ENCODE measurements around the gene SSH3. TPM values are rescaled to one million over a fixed set of nuclear protein-coding genes. Genes with fewer than 3 reads are reported as not detected.

Gene SSH3
- total RNA-seq, 2 experiments from 2014 or later, result 10.7 to 26.4 TPM

DNA sequence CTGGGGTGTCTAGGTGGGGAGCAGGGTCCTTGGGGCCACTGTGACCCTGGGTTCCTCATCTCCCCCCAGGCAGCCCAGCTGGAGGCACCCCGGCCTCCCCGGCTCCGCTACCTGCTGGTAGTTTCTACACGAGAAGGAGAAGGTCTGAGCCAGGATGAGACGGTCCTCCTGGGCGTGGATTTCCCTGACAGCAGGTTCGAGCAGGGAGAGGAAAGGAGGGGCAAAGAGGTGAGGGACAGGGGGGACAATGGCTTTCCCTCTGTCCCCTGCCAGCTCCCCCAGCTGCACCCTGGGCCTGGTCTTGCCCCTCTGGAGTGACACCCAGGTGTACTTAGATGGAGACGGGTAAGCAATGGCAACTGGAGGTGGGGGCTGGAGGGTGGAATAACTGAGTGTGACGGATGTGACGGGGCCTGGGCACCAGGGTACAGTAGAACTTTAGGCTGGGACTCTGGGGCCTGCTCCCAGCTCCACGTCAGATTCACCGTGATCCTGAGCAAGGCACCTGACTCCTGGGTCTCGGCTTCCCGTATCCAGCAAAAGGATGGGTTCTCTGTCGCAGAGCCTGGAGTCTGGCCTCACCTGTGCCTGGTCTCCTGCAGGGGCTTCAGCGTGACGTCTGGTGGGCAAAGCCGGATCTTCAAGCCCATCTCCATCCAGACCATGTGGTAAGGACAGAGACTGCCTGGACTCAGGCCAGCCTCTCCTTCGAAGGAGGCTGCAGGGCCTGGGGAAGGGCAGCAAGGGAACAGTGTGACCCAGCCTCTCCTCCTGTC is 3.6 kb downstream of the SSH3 start:
- no peak overlapping the region for H3K27ac Mint-ChIP-seq
- peak; percentile 33 for DNase-seq
- CTCF ChIA-PET, result interaction anchor here (1.0 to 1.3 kb wide), 2 partner anchors 10 kb away, joined by 5 read pairs; no protein-coding TSS in a partner anchor
- H3K4me3 Mint-ChIP-seq, result no peak overlapping the region
- H3K27me3 Mint-ChIP-seq, result no peaks in the 10 kb centered on the region
- ATAC-seq, result no peak
- no peaks in the 10 kb centered on the region for H3K36me3 Mint-ChIP-seq
- H3K9me3 Mint-ChIP-seq (ENCODE audit: low read depth), result no peaks in the 10 kb centered on the region
- H3K4me1 Mint-ChIP-seq, result peaks cover 14% of the 10 kb centered on the region

DNA sequence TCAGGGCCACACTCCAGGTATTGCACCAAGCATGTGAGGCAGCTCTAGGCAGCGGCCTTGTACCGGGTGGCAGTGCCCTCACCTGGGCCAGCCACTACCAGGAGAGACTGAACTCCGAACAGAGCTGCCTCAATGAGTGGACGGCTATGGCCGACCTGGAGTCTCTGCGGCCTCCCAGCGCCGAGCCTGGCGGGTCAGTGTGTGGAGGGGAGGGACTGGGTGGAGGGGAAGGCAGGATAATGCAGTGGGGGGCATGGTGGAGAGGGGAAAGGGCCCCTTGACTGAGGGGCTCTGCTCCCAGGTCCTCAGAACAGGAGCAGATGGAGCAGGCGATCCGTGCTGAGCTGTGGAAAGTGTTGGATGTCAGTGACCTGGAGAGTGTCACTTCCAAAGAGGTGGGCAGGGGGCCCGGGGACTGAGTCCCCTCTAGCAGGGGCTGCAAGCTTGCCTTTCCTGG is 4.2 kb downstream of the SSH3 start:
- no peaks in the 10 kb centered on the region for H3K36me3 Mint-ChIP-seq
- CTCF ChIA-PET, result interaction anchor here (1.0 to 1.3 kb wide), 2 partner anchors 10 to 45 kb away, joined by 3 to 5 read pairs; no protein-coding TSS in a partner anchor
- ATAC-seq, result no peak
- peak; percentile 39 for DNase-seq
- no peak overlapping the region for H3K4me3 Mint-ChIP-seq
- H3K27me3 Mint-ChIP-seq, result no peaks in the 10 kb centered on the region
- peaks cover 14% of the 10 kb centered on the region for H3K4me1 Mint-ChIP-seq
- no peak overlapping the region for H3K27ac Mint-ChIP-seq
- H3K9me3 Mint-ChIP-seq (ENCODE audit: low read depth), result no peaks in the 10 kb centered on the region

DNA sequence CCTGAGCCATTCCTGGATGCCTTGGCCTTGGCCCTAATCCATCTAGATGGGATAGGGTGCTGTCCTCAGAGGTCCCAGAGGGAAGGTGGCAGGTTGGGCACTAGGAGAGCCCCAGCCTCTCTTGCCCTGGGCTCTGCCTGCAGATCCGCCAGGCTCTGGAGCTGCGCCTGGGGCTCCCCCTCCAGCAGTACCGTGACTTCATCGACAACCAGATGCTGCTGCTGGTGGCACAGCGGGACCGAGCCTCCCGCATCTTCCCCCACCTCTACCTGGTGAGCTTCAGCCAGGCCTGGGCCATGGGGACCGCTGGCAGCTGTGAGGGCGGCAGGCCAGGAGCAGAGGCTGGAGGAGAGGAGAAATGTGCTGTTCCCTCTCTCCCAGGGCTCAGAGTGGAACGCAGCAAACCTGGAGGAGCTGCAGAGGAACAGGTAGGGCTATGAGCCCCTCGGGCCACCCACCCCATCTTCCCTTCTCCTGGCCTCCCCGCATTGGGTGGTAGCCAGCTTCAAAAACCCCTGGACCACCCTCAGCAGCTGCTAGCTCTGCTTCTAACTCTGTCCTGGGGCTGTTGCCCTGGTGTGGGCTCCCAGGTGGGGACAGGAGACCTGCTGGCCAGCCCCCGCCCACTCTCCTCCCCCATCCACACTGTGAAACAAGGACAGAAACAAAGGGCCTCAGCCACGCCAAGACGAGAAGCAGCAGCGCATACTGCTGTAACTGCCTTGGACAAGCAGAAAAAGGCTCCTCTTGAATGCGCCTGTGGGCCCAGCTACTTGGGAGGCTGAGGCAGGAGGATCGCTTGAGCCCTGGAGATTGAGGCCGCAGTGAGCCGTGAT is 4.9 kb downstream of the SSH3 start:
- Mint-ChIP-seq H3K9me3 (ENCODE audit: low read depth) (no peaks in the 10 kb centered on the region), H3K27ac (no peak overlapping the region), H3K4me1 (peaks cover 19% of the 10 kb centered on the region), H3K4me3 (no peak overlapping the region), H3K36me3 (no peaks in the 10 kb centered on the region), H3K27me3 (no peaks in the 10 kb centered on the region)
- no peak for ATAC-seq
- CTCF ChIA-PET, result interaction anchor here (1.0 to 1.3 kb wide), 3 partner anchors 9 to 46 kb away, joined by 3 to 5 read pairs (median 4); no protein-coding TSS in a partner anchor
- DNase-seq, result no peak

DNA sequence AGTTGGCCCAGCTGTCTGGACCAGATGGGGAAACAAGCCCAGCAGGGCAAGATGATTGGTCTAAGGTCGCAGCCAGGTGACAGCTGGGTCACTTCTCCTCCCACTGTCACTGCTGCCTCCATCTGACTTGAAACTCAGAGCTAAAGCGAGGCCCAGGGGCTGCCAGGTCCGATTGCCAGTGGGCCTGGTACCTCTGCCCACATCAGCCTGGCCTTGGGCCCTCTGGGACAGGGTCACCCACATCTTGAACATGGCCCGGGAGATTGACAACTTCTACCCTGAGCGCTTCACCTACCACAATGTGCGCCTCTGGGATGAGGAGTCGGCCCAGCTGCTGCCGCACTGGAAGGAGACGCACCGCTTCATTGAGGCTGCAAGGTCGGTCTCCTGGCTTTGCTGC is 5.8 kb downstream of the SSH3 start:
- Mint-ChIP-seq H3K9me3 (ENCODE audit: low read depth) (no peaks in the 10 kb centered on the region), H3K4me3 (no peak overlapping the region), H3K27ac (no peak overlapping the region), H3K4me1 (peaks cover 23% of the 10 kb centered on the region), H3K36me3 (no peaks in the 10 kb centered on the region), H3K27me3 (no peaks in the 10 kb centered on the region)
- ATAC-seq (no peak), DNase-seq (no peak)
- CTCF ChIA-PET, result interaction anchor here (1.2 kb wide), 1 partner anchor 8 kb away, joined by 4 read pairs; no protein-coding TSS in a partner anchor

DNA sequence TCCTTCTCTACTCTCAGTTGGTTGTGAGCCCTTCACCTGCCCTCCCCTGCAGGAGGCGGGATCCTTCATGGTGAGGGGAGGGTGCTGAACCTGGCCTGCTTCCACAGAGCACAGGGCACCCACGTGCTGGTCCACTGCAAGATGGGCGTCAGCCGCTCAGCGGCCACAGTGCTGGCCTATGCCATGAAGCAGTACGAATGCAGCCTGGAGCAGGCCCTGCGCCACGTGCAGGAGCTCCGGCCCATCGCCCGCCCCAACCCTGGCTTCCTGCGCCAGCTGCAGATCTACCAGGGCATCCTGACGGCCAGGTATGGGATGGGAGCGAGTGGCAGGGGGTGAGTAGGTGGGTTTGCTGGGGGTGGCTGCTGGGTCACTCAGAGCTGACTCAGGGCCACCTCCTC is 6.3 kb downstream of the SSH3 start:
- H3K4me3 Mint-ChIP-seq, result no peak overlapping the region
- DNase-seq (no peak), ATAC-seq (no peak)
- H3K9me3 Mint-ChIP-seq (ENCODE audit: low read depth), result no peaks in the 10 kb centered on the region
- H3K4me1 Mint-ChIP-seq, result peaks cover 21% of the 10 kb centered on the region
- no peaks in the 10 kb centered on the region for H3K36me3 Mint-ChIP-seq
- H3K27ac Mint-ChIP-seq, result no peak overlapping the region
- H3K27me3 Mint-ChIP-seq, result no peaks in the 10 kb centered on the region
- CTCF ChIA-PET, result interaction anchor here (1.2 kb wide), 1 partner anchor 7 kb away, joined by 4 read pairs; no protein-coding TSS in a partner anchor

DNA sequence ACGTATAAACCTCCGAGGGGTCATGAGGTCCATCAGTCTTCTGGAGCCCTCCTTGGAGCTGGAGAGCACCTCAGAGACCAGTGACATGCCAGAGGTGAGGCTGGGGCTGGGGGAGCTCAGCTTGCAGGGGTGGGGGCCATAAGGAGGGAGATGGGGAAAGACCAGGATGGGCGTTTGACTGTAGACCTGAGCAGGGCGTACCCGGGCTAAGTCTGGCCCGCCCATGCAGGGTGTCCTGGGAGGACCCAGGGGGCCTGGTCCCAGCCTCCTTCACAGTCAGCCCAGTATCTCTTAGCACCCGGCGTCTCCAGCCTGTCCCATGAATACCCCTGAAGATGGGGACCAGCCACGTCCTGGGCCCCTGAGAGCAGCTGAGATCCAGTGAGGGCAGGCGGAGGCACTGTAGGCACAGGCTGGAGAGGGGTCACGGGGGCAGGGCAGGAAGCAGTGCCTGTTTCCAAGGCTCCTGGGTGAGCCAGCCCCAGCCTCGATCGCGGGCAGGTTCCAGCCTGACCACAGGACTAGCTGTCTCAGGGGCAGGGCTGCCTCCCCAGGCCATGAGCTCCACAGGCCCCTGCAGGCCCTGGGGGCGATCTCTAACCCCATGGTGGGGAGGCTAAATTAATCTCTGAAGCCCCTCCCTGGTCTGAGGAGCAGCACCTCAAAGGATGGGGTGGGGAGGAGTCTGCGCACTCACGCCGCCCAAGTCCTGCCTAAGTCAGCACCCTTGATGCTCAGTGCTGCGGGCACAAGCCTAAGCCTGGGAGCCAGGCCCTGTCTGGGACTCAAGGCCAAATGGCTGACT is 7.1 kb downstream of the SSH3 start:
- Mint-ChIP-seq H3K27ac (no peak overlapping the region), H3K4me1 (peaks cover 18% of the 10 kb centered on the region), H3K9me3 (ENCODE audit: low read depth) (no peaks in the 10 kb centered on the region), H3K27me3 (no peaks in the 10 kb centered on the region), H3K4me3 (no peak overlapping the region), H3K36me3 (no peaks in the 10 kb centered on the region)
- DNase-seq, result no peak
- CTCF ChIA-PET, result interaction anchor here (0.8 to 1.3 kb wide), 3 partner anchors 33 to 48 kb away, joined by 3 read pairs; no protein-coding TSS in a partner anchor
- ATAC-seq, result no peak

DNA sequence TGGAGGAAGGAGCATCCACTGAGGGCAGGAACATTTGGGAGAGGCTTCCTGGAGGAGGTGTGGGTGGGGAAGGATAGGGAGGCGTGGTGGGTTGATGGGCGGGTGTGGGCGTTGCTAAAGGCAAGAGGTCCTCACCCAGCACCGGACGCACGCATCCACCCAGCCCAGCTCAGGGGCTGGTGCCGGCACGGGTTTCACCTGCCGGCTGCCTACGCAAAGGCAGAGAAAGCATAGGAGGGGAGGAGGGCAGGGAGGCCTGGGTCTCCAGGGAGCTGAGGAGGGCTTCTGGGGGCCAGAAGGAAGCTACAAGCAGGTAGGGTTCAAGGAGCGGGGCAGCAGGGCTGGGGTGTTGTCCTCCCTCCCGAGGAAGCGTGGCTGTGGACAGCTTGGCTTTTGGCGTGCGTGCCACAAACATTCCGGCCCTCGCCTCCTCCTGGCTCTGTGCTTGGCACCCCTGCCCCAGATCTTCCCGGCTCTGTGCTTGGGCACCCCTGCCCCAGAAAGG is 7.8 kb downstream of the SSH3 start:
- Mint-ChIP-seq H3K4me1 (peaks cover 18% of the 10 kb centered on the region), H3K9me3 (ENCODE audit: low read depth) (no peaks in the 10 kb centered on the region), H3K27me3 (no peaks in the 10 kb centered on the region), H3K27ac (no peak overlapping the region), H3K36me3 (no peaks in the 10 kb centered on the region), H3K4me3 (no peak overlapping the region)
- CTCF ChIA-PET, result interaction anchor here (0.8 to 1.3 kb wide), 3 partner anchors 33 to 49 kb away, joined by 3 read pairs; no protein-coding TSS in a partner anchor
- no peak for ATAC-seq
- DNase-seq, result no peak

DNA sequence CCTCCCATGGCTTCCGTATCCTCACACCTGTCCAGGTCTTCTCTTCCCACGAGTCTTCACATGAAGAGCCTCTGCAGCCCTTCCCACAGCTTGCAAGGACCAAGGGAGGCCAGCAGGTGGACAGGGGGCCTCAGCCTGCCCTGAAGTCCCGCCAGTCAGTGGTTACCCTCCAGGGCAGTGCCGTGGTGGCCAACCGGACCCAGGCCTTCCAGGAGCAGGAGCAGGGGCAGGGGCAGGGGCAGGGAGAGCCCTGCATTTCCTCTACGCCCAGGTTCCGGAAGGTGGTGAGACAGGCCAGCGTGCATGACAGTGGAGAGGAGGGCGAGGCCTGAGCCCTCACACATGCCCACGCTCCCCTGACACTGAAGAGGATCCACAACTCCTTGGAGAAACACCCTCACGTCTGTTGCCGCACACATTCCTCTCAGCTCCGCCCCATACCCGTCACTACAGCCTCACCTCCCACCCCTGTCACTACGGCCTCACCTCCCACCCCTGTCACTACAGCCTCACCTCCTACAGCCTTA is 8.3 kb downstream of the SSH3 start:
- ATAC-seq (no peak), DNase-seq (no peak)
- no peak overlapping the region for H3K4me3 Mint-ChIP-seq
- H3K9me3 Mint-ChIP-seq (ENCODE audit: low read depth), result no peaks in the 10 kb centered on the region
- no peaks in the 10 kb centered on the region for H3K27me3 Mint-ChIP-seq
- peaks cover 20% of the 10 kb centered on the region for H3K4me1 Mint-ChIP-seq
- H3K36me3 Mint-ChIP-seq, result no peaks in the 10 kb centered on the region
- CTCF ChIA-PET, result interaction anchor here (0.8 to 1.3 kb wide), 3 partner anchors 34 to 50 kb away, joined by 3 read pairs; no protein-coding TSS in a partner anchor
- H3K27ac Mint-ChIP-seq, result no peak overlapping the region

DNA sequence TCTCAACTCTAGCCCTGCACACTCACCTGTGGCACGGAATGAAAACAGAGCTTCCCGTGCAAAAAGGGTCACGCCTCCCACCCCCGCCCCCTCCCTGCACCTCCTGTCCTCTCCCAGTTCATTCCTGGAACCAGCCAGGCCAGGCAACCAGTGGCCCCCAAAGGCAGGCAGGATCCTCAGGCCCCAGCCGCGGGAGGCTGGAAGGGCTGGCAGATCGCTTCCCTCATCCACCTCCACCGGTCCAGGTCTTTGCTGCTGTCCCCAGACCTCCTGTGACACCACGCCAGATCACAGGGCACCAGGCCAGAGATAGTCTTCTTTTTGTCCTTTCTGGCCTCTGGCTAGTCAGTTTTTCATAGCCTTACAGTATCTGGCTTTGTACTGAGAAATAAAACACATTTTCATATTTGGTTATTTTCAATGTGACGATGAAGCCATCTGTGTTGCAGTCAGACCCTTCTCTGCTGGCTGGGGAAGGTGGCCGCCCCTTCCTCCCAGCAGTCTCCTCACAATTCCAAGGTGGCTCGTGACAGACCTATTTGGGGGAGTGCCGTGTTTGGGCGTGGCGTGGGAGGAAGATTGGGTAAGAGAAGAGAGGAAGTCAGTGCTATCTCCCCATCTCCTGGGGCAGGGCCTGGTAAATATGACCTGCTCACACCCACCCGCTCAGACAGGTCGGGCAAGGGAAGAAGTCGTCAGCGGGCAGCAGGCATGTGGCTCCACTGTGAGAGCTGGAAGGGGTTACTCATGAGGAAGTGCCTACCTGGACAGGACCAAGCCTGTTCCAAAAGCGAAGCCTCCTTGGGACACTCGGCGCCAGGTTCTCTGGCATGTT is 9.1 kb downstream of the SSH3 start:
- Mint-ChIP-seq H3K27me3 (peaks cover under 1% of the 10 kb centered on the region), H3K27ac (peak overlapping the region; percentile 61), H3K9me3 (ENCODE audit: low read depth) (no peaks in the 10 kb centered on the region), H3K36me3 (no peaks in the 10 kb centered on the region), H3K4me3 (no peak overlapping the region), H3K4me1 (peaks cover 21% of the 10 kb centered on the region)
- DNase-seq (no peak), ATAC-seq (no peak)
- CTCF ChIA-PET, result interaction anchor here (0.8 to 11.0 kb wide), 4 partner anchors 9 to 69 kb away, joined by 4 to 153 read pairs (median 23); partner anchors contain the start of gene SSH3

GRCh38 chr11:67313125-67313890 is 10.0 kb downstream of the SSH3 start:
- no peak for ATAC-seq
- peak overlapping the region; percentile 62 for H3K27ac Mint-ChIP-seq
- H3K27me3 Mint-ChIP-seq, result peaks cover 4% of the 10 kb centered on the region
- H3K4me3 Mint-ChIP-seq, result no peak overlapping the region
- CTCF ChIA-PET, result interaction anchor here (0.8 to 11.0 kb wide), 7 partner anchors 10 to 68 kb away, joined by 3 to 153 read pairs (median 4); partner anchors contain the start of genes ANKRD13D and SSH3
- H3K36me3 Mint-ChIP-seq, result no peaks in the 10 kb centered on the region
- no peaks in the 10 kb centered on the region for H3K9me3 Mint-ChIP-seq (ENCODE audit: low read depth)
- peaks cover 26% of the 10 kb centered on the region for H3K4me1 Mint-ChIP-seq
- DNase-seq, result no peak

DNA sequence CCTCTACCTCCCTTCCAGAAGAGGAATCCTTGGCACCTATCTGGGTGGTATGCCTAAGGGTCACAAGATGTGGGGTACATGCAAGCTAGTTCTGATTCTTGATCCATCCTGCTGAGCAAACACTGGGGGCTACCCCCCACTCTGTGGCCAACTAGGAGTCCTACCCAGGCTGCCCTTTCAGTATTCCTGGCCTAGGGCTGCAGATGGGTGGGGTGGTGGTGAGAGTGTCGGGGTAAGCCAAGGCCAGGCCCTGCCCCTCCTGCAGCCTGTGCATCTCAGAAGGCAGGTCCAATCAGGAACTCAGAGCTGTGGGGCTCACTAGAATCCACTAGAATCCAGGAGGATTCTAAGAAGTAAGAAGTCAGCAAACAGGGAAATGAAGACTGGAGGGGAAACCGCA is 10.9 kb downstream of the SSH3 start:
- peaks cover 9% of the 10 kb centered on the region for H3K27me3 Mint-ChIP-seq
- H3K4me1 Mint-ChIP-seq, result peaks cover 32% of the 10 kb centered on the region
- no peak for DNase-seq
- ATAC-seq, result no peak
- CTCF ChIA-PET, result interaction anchor here (0.8 to 11.0 kb wide), 6 partner anchors 11 to 67 kb away, joined by 3 to 153 read pairs (median 7); partner anchors contain the start of genes ANKRD13D and SSH3
- no peaks in the 10 kb centered on the region for H3K9me3 Mint-ChIP-seq (ENCODE audit: low read depth)
- H3K4me3 Mint-ChIP-seq, result no peak overlapping the region
- H3K36me3 Mint-ChIP-seq, result no peaks in the 10 kb centered on the region
- no peak overlapping the region for H3K27ac Mint-ChIP-seq

Data from activated CD8-positive, alpha-beta memory T cell treated with anti-CD3 and anti-CD28 coated beads, Interleukin-2, amount 10 ng/mL, durations not matched to agents 7 days and 5 days (primary cell).